Liver (tissue), 9 donors: ENCODE results near the gene IGFL1. TPM values are rescaled to one million over a fixed set of nuclear protein-coding genes. Genes with fewer than 3 reads are reported as not detected.
"Not testable (repeated sequence)": the region's sequence is repeated elsewhere in the genome, so short reads cannot be mapped to it uniquely, and the experiment has no call there.

ENCODE experiments used
- DNase-seq: peaks from one replicate; pipeline ENCODE4 v3.0.0-alpha.2; 2017; ENCODE audit warnings: low spot score
- H3K27ac ChIP-seq, 2 donors: one replicate each; pipeline ENCODE4 v1.7.0; 2013; ENCODE audit warnings: inconsistent platforms in 2 of 2, low read length in 2 of 2, control low read depth in 1 of 2, low read depth in 1 of 2, mild to moderate bottlenecking in 1 of 2
- H3K27me3 ChIP-seq, 4 donors: one replicate each; pipeline versions ENCODE4 v1.6.1 to v1.7.0; 2013; ENCODE audit warnings: low read length in 3 of 4, inconsistent platforms in 1 of 4, mild to moderate bottlenecking in 1 of 4, moderate library complexity in 1 of 4; ENCODE audit not compliant: control insufficient read depth in 4 of 4, insufficient read depth in 4 of 4
- H3K36me3 ChIP-seq, 4 donors: one replicate each; pipeline versions ENCODE4 v1.6.1 to v1.7.0; 2013; ENCODE audit warnings: low read length in 3 of 4, mild to moderate bottlenecking in 3 of 4, low read depth in 1 of 4, moderate library complexity in 1 of 4; ENCODE audit not compliant: control insufficient read depth in 4 of 4, insufficient read depth in 3 of 4
- H3K4me1 ChIP-seq, 4 donors: one replicate each; pipeline versions ENCODE4 v1.6.1 to v1.7.0; 2013; ENCODE audit warnings: low read length in 3 of 4, mild to moderate bottlenecking in 3 of 4, moderate library complexity in 1 of 4; ENCODE audit not compliant: control insufficient read depth in 4 of 4, insufficient read depth in 4 of 4
- H3K4me3 ChIP-seq, 3 donors: one replicate each; pipeline versions ENCODE4 v1.6.1 to v1.7.0; 2013; ENCODE audit warnings: low read length in 3 of 3, control low read depth in 1 of 3, low read depth in 1 of 3, mild to moderate bottlenecking in 1 of 3
- H3K9ac ChIP-seq, 2 donors: one replicate each; pipeline ENCODE4 v1.7.0; 2013; ENCODE audit warnings: low read length in 2 of 2, mild to moderate bottlenecking in 2 of 2, moderate library complexity in 2 of 2, control low read depth in 1 of 2, low read depth in 1 of 2
- H3K9me3 ChIP-seq, 4 donors: one replicate each; pipeline versions ENCODE4 v1.6.1 to v1.7.0; 2013; ENCODE audit warnings: low read length in 3 of 4; ENCODE audit not compliant: control insufficient read depth in 4 of 4
- EGR1 ChIP-seq, 2 donors: IDR thresholded peaks; 2 replicates each; pipeline ENCODE4 v1.6.1; 2016 to 2018; ENCODE audit warnings: antibody characterized with exemption in 2 of 2, low read depth in 2 of 2
- FOXA1 ChIP-seq: IDR thresholded peaks from 2 replicates; pipeline ENCODE4 v1.6.1; 2016; ENCODE audit warnings: antibody characterized with exemption
- FOXA2 ChIP-seq: IDR thresholded peaks from 2 replicates; pipeline ENCODE4 v1.6.1; 2016; ENCODE audit warnings: antibody characterized with exemption
- GABPA ChIP-seq, 2 donors: IDR thresholded peaks in 1 of 2; conservative IDR thresholded peaks in 1 of 2; 2 replicates each; pipeline ENCODE4 v1.6.1; 2016; ENCODE audit warnings: antibody characterized with exemption in 2 of 2, mild to moderate bottlenecking in 1 of 2, moderate library complexity in 1 of 2
- HNF4A ChIP-seq, 2 donors: conservative IDR thresholded peaks; 2 replicates each; pipeline ENCODE4 v1.6.1; 2016; ENCODE audit warnings: antibody characterized with exemption in 2 of 2, mild to moderate bottlenecking in 2 of 2
- HNF4G ChIP-seq: IDR thresholded peaks from 2 replicates; pipeline ENCODE4 v1.6.1; 2016; ENCODE audit warnings: antibody characterized with exemption
- JUND ChIP-seq, 2 donors: IDR thresholded peaks; 2 replicates each; pipeline ENCODE4 v1.6.1; 2016; ENCODE audit warnings: antibody characterized with exemption in 2 of 2
- NR2F2 ChIP-seq: IDR thresholded peaks from 2 replicates; pipeline ENCODE4 v1.6.1; 2016; ENCODE audit warnings: antibody characterized with exemption
- RAD21 ChIP-seq, 2 donors: IDR thresholded peaks; 2 replicates each; pipeline ENCODE4 v1.6.1; 2016; ENCODE audit warnings: antibody characterized with exemption in 2 of 2, mild to moderate bottlenecking in 2 of 2
- RXRA ChIP-seq, 2 donors: IDR thresholded peaks; 2 replicates each; pipeline ENCODE4 v1.6.1; 2017 to 2018; ENCODE audit warnings: antibody characterized with exemption in 2 of 2, mild to moderate bottlenecking in 1 of 2
- SP1 ChIP-seq: IDR thresholded peaks from 2 replicates; pipeline ENCODE4 v1.6.1; 2018; ENCODE audit warnings: antibody characterized with exemption, mild to moderate bottlenecking
- TAF1 ChIP-seq: conservative IDR thresholded peaks from 2 replicates; pipeline ENCODE4 v1.6.1; 2016; ENCODE audit warnings: antibody characterized with exemption, mild to moderate bottlenecking
- YY1 ChIP-seq: IDR thresholded peaks from 2 replicates; pipeline ENCODE4 v1.6.1; 2016; ENCODE audit warnings: antibody characterized with exemption, mild to moderate bottlenecking
- WGBS: extraction: QIAGEN DNeasy Blood & Tissue Kit; methylation state at CpG from one replicate; pipeline ENCODE4 v1.1.7; 2013; 5-methylcytosine and 5-hydroxymethylcytosine counted together
- polyA plus RNA-seq, 2 donors: library from polyadenylated mRNA; stranded (reverse) in 1 of 2; unstranded in 1 of 2; fragments of 200-250 nt in 1 of 2; fragments of >200 nt in 1 of 2; fragmentation: Nextera tagmentation in 1 of 2; extraction: Ambion mirVana in 1 of 2; gene quantifications; one replicate each; pipeline versions ENCODE4 v1.2.1 to v1.2.3, GENCODE V29; 2013 to 2015
- total RNA-seq, 2 donors: library from RNA; depleted of rRNA; stranded (reverse); fragments of >200 nt; gene quantifications; one replicate each; pipeline ENCODE4 v1.2.3, GENCODE V29; 2014
- TF ChIP-seq, protein P1 (sequence below): IDR thresholded peaks from 2 replicates; pipeline ENCODE4 v1.6.1; 2016; ENCODE audit warnings: antibody characterized with exemption
- TF ChIP-seq, protein P2 (sequence below): IDR thresholded peaks from 2 replicates; pipeline ENCODE4 v1.6.1; 2016; ENCODE audit warnings: antibody characterized with exemption, mild to moderate bottlenecking
- TF ChIP-seq, protein P3 (sequence below): IDR thresholded peaks from 2 replicates; pipeline ENCODE4 v1.6.1; 2016; ENCODE audit warnings: antibody characterized with exemption
- TF ChIP-seq, protein P4 (sequence below): fragments of 150-350 bp; IDR thresholded peaks from 2 replicates; pipeline ENCODE4 v1.5.1; 2017; ENCODE audit warnings: improper control_type of control experiment, low read depth, low read length; ENCODE audit not compliant: missing input control
- donor health status: healthy.
- donor health status: healthy.
- donor health status: healthy.
- donor health status: healthy.
- donor health status: healthy.

Gene IGFL1
- total and polyA plus RNA-seq, 4 donors: not detected

DNA sequence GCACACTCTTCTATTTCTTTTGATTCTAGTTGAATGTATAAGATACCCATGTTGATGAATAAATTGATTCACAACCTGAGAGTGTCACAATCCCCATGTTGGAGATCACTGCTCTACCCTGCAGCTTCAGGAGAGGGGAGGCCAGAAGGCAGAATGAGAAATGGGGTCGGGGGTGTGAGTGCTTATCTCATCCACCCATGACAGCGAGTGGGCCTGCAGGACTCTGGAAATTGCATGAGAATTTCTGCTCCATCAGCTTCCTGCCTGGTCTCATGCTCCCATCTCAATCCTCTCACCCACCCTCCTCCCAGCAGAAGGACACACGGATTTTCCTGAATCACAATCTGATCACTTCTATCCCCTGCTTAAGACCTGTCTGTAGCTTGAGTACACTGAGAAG is 22.9 kb upstream of the IGFL1 start:
- Histone ChIP-seq H3K36me3 (no peaks in the 10 kb centered on the region), H3K9ac (no peak overlapping the region), H3K9me3 (no peaks in the 10 kb centered on the region), H3K27ac (no peak overlapping the region), H3K4me3 (no peak overlapping the region), H3K4me1 (no peaks in the 10 kb centered on the region), H3K27me3 (no peaks in the 10 kb centered on the region)
- WGBS: 84% methylated on average over 3 of the region's 3 CpGs
- TF ChIP-seq, protein P1, sequence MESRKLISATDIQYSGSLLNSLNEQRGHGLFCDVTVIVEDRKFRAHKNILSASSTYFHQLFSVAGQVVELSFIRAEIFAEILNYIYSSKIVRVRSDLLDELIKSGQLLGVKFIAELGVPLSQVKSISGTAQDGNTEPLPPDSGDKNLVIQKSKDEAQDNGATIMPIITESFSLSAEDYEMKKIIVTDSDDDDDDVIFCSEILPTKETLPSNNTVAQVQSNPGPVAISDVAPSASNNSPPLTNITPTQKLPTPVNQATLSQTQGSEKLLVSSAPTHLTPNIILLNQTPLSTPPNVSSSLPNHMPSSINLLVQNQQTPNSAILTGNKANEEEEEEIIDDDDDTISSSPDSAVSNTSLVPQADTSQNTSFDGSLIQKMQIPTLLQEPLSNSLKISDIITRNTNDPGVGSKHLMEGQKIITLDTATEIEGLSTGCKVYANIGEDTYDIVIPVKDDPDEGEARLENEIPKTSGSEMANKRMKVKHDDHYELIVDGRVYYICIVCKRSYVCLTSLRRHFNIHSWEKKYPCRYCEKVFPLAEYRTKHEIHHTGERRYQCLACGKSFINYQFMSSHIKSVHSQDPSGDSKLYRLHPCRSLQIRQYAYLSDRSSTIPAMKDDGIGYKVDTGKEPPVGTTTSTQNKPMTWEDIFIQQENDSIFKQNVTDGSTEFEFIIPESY: no peak
- TF ChIP-seq HNF4G (no peak), FOXA2 (no peak), NR2F2 (no peak), HNF4A (conservative IDR thresholded peaks at IDR 0.05) (no peak), SP1 (no peak), RAD21 (IDR thresholded peaks at IDR 0.05) (no peak), GABPA (IDR thresholded peaks at IDR 0.05 in 1 of 2, conservative IDR thresholded peaks at IDR 0.05 in 1 of 2) (no peak), TAF1 (no peak), RXRA (IDR thresholded peaks at IDR 0.05) (no peak), FOXA1 (no peak), EGR1 (IDR thresholded peaks at IDR 0.05; ENCODE audit: low read depth in 2 of 2) (no peak), YY1 (no peak), JUND (IDR thresholded peaks at IDR 0.05) (no peak)
- TF ChIP-seq, protein P2, sequence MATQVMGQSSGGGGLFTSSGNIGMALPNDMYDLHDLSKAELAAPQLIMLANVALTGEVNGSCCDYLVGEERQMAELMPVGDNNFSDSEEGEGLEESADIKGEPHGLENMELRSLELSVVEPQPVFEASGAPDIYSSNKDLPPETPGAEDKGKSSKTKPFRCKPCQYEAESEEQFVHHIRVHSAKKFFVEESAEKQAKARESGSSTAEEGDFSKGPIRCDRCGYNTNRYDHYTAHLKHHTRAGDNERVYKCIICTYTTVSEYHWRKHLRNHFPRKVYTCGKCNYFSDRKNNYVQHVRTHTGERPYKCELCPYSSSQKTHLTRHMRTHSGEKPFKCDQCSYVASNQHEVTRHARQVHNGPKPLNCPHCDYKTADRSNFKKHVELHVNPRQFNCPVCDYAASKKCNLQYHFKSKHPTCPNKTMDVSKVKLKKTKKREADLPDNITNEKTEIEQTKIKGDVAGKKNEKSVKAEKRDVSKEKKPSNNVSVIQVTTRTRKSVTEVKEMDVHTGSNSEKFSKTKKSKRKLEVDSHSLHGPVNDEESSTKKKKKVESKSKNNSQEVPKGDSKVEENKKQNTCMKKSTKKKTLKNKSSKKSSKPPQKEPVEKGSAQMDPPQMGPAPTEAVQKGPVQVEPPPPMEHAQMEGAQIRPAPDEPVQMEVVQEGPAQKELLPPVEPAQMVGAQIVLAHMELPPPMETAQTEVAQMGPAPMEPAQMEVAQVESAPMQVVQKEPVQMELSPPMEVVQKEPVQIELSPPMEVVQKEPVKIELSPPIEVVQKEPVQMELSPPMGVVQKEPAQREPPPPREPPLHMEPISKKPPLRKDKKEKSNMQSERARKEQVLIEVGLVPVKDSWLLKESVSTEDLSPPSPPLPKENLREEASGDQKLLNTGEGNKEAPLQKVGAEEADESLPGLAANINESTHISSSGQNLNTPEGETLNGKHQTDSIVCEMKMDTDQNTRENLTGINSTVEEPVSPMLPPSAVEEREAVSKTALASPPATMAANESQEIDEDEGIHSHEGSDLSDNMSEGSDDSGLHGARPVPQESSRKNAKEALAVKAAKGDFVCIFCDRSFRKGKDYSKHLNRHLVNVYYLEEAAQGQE: no peak
- TF ChIP-seq, protein P3, sequence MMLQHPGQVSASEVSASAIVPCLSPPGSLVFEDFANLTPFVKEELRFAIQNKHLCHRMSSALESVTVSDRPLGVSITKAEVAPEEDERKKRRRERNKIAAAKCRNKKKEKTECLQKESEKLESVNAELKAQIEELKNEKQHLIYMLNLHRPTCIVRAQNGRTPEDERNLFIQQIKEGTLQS: no peak
- TF ChIP-seq, protein P4, sequence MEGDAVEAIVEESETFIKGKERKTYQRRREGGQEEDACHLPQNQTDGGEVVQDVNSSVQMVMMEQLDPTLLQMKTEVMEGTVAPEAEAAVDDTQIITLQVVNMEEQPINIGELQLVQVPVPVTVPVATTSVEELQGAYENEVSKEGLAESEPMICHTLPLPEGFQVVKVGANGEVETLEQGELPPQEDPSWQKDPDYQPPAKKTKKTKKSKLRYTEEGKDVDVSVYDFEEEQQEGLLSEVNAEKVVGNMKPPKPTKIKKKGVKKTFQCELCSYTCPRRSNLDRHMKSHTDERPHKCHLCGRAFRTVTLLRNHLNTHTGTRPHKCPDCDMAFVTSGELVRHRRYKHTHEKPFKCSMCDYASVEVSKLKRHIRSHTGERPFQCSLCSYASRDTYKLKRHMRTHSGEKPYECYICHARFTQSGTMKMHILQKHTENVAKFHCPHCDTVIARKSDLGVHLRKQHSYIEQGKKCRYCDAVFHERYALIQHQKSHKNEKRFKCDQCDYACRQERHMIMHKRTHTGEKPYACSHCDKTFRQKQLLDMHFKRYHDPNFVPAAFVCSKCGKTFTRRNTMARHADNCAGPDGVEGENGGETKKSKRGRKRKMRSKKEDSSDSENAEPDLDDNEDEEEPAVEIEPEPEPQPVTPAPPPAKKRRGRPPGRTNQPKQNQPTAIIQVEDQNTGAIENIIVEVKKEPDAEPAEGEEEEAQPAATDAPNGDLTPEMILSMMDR: no peak
- DNase-seq: no peak

DNA sequence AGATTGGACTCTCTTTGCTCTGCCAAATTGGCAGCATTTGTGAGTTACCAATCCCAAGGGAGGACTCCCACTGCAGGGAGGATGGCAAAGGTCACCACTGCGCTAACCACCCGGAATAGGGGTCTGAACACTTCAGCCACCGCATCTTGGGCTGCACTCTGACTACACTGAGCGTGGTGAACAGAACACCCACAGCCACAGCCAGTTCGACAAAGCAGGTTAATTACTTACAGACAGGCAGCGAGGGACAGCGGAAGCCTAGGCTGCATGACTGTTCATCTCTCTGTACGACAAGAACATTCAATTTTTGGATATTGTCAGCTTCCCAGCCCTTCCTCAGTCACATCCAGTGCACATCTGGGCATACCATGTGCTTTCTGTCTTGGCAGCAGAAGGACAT is 21.7 kb upstream of the IGFL1 start:
- H3K9ac ChIP-seq, H3K27ac ChIP-seq, H3K36me3 ChIP-seq, H3K4me3 ChIP-seq, H3K27me3 ChIP-seq, H3K4me1 ChIP-seq, H3K9me3 ChIP-seq, DNase-seq: not testable (repeated sequence)
- 84% methylated on average over 6 of the region's 8 CpGs for WGBS
